Breast epithelium (tissue), 4 donors: ENCODE measurements around the gene CA7. TPM values are rescaled to one million over a fixed set of nuclear protein-coding genes. Genes with fewer than 3 reads are reported as not detected.

Source experiments
- DNase-seq, 2 donors: peaks; one replicate each; pipeline ENCODE4 v3.0.0-alpha.2; 2019; ENCODE audit warnings: low spot score in 2 of 2
- H3K27ac ChIP-seq, 2 donors: fragments of 200-600 bp; sonication (generic) in 1 of 2; one replicate each; pipeline ENCODE4 v1.5.1; 2016 to 2019; ENCODE audit warnings: mild to moderate bottlenecking in 1 of 2
- H3K27me3 ChIP-seq, 2 donors: fragments of 200-600 bp; sonication (generic) in 1 of 2; one replicate each; pipeline versions ENCODE4 v1.5.1 to v1.6.0; 2017 to 2019; ENCODE audit warnings: control low read depth in 1 of 2, mild to moderate bottlenecking in 1 of 2
- H3K36me3 ChIP-seq: fragments of 200-600 bp; one replicate; pipeline ENCODE4 v1.5.1; 2019
- H3K4me1 ChIP-seq, 2 donors: fragments of 200-600 bp; sonication (generic); one replicate each; pipeline ENCODE4 v1.5.1; 2016 to 2019; ENCODE audit warnings: control low read depth in 1 of 2
- H3K4me3 ChIP-seq, 3 donors: fragments of 200-600 bp; sonication (generic); 1 replicate in 2 of 3; 2 replicates in 1 of 3; pipeline ENCODE4 v1.5.1; 2016 to 2019; ENCODE audit warnings: mild to moderate bottlenecking in 3 of 3, moderate library complexity in 2 of 3
- H3K9me3 ChIP-seq, 2 donors: fragments of 200-600 bp; sonication (generic) in 1 of 2; one replicate each; pipeline ENCODE4 v1.5.1; 2016 to 2019; ENCODE audit warnings: control low read depth in 1 of 2
- POLR2A ChIP-seq: fragments of 450-650 bp; IDR thresholded peaks from one replicate; pipeline ENCODE4 v1.6.1; 2016; ENCODE audit warnings: antibody characterized with exemption, mild to moderate bottlenecking, moderate library complexity
- POLR2AphosphoS5 ChIP-seq, 3 donors: sonication (generic); formaldehyde crosslinking; IDR thresholded peaks; one replicate each; pipeline ENCODE4 v1.6.1; 2017; ENCODE audit warnings: antibody characterized with exemption in 3 of 3
- intact Hi-C: fragments of 100-400 bp; cut with DNase I; formaldehyde crosslinking; loops from one replicate; pipeline ENCODE4 v1.15.1; 2023; ENCODE audit warnings: low total_unique reads
- total RNA-seq, 3 donors: library from RNA; depleted of rRNA; stranded (reverse); fragments of >200 nt; gene quantifications; one replicate each; pipeline ENCODE4 v1.1.0, GENCODE V29; 2016
- TF ChIP-seq, protein P1 (sequence below), 3 donors: fragments of 450-650 bp; IDR thresholded peaks; one replicate each; pipeline ENCODE4 v1.5.1; 2016 to 2017; ENCODE audit warnings: antibody characterized with exemption in 3 of 3, mild to moderate bottlenecking in 3 of 3, moderate library complexity in 3 of 3

The CA7 gene
- total RNA-seq, 3 donors from 2014 or later, result 1.3 TPM; not detected in 2

DNA sequence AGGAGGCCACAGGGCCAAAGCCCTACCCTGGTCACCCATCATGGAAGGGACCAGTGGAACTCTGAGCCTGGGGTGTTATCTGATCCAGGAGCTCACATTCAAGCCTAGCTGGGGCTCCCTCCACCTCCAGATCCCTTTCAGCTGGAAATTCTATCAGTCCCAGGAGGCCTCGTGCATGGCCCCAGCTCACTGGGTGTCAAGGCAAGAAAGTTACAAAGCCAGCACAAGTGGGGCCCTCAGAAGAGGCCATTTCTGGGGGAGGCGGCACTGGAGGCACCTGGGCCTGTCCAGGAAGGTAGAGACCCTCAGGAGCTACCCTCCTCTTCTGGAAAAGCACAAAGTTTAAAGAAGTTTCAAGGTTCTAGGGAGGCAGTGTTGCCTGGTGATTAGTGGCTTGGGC lies 4.8 kb downstream of the CA7 start:
- H3K27me3 ChIP-seq, result peaks cover 0 to 22% of the 10 kb centered on the region in 2 donors
- H3K4me3 ChIP-seq, result no peak overlapping the region
- H3K36me3 ChIP-seq, result no peaks in the 10 kb centered on the region
- H3K27ac ChIP-seq, result no peak overlapping the region
- DNase-seq, result no peak
- intact Hi-C loops, result no loop called here
- TF ChIP-seq POLR2A (no peak), POLR2AphosphoS5 (IDR thresholded peaks at IDR 0.05) (no peak)
- TF ChIP-seq, protein P1, sequence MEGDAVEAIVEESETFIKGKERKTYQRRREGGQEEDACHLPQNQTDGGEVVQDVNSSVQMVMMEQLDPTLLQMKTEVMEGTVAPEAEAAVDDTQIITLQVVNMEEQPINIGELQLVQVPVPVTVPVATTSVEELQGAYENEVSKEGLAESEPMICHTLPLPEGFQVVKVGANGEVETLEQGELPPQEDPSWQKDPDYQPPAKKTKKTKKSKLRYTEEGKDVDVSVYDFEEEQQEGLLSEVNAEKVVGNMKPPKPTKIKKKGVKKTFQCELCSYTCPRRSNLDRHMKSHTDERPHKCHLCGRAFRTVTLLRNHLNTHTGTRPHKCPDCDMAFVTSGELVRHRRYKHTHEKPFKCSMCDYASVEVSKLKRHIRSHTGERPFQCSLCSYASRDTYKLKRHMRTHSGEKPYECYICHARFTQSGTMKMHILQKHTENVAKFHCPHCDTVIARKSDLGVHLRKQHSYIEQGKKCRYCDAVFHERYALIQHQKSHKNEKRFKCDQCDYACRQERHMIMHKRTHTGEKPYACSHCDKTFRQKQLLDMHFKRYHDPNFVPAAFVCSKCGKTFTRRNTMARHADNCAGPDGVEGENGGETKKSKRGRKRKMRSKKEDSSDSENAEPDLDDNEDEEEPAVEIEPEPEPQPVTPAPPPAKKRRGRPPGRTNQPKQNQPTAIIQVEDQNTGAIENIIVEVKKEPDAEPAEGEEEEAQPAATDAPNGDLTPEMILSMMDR (IDR thresholded peaks at IDR 0.05), result no peak
- no peaks in the 10 kb centered on the region for H3K9me3 ChIP-seq
- peaks cover 4 to 6% of the 10 kb centered on the region in 2 donors for H3K4me1 ChIP-seq

DNA sequence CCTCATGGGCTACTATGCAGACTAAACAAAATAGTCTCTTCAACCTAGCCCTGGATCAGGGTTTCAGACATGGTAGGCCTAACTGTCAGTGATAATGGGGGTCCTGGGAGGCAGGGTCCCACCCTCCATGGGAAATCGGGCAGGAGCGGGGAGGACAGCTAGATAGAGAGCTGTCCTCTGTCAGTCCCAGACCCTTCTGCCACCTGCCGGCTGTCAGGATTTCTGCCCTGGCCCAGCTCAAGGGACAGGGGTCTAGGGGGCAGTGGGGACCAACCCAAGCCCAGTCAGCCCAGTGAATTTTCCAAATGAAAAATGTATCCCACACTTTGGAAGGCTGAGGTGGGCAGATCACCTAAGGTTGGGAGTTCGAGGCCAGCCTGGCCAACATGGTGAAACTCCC lies 5.3 kb downstream of the CA7 start:
- H3K9me3 ChIP-seq, result no peaks in the 10 kb centered on the region
- intact Hi-C loops, result no loop called here
- H3K4me1 ChIP-seq, result peaks cover 2 to 5% of the 10 kb centered on the region in 2 donors
- peaks cover 0 to 22% of the 10 kb centered on the region in 2 donors for H3K27me3 ChIP-seq
- H3K4me3 ChIP-seq, result no peak overlapping the region
- no peak for TF ChIP-seq POLR2AphosphoS5 (IDR thresholded peaks at IDR 0.05)
- no peak for TF ChIP-seq POLR2A
- TF ChIP-seq, protein P1 (IDR thresholded peaks at IDR 0.05), result no peak
- H3K36me3 ChIP-seq, result no peaks in the 10 kb centered on the region
- no peak overlapping the region for H3K27ac ChIP-seq
- no peak for DNase-seq

DNA sequence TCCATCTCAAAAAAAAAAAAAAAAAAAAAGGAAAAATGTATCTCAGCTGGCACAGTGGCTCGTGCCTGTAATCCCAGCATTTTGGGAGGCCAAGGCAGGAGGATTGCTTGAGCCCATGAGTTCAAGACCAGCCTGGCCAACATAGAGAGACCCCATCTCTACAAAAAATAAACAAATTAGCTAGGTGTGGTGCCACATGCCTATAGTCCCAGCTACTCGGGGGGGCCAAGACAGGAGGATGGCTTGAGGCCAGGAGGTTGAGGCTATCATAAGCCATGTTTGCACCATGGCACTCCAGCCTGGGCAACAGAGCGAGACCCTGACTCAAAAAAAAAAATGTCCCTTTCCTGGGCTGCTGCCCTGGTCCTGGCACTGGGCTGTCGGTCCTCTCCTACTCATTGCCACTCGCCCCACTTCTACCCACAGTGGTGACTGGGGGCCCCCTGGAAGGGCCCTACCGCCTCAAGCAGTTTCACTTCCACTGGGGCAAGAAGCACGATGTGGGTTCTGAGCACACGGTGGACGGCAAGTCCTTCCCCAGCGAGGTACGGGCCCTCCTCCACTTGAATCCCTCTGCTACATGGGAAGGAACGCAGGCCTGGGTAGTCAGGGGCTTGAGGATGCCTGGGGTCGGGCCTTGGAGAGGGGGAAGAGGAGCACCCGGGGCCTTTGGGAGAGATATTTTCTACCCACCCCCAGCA lies 6.1 kb downstream of the CA7 start:
- Histone ChIP-seq H3K9me3 (no peaks in the 10 kb centered on the region), H3K27me3 (peaks cover 0 to 15% of the 10 kb centered on the region in 2 donors), H3K4me1 (no peaks in the 10 kb centered on the region), H3K36me3 (no peaks in the 10 kb centered on the region), H3K27ac (no peak overlapping the region), H3K4me3 (no peak overlapping the region)
- intact Hi-C loops, result no loop called here
- peak in 1 of 2 donors; percentile 38 for DNase-seq
- TF ChIP-seq, protein P1 (IDR thresholded peaks at IDR 0.05), result no peak
- TF ChIP-seq POLR2A (no peak), POLR2AphosphoS5 (IDR thresholded peaks at IDR 0.05) (no peak)

DNA sequence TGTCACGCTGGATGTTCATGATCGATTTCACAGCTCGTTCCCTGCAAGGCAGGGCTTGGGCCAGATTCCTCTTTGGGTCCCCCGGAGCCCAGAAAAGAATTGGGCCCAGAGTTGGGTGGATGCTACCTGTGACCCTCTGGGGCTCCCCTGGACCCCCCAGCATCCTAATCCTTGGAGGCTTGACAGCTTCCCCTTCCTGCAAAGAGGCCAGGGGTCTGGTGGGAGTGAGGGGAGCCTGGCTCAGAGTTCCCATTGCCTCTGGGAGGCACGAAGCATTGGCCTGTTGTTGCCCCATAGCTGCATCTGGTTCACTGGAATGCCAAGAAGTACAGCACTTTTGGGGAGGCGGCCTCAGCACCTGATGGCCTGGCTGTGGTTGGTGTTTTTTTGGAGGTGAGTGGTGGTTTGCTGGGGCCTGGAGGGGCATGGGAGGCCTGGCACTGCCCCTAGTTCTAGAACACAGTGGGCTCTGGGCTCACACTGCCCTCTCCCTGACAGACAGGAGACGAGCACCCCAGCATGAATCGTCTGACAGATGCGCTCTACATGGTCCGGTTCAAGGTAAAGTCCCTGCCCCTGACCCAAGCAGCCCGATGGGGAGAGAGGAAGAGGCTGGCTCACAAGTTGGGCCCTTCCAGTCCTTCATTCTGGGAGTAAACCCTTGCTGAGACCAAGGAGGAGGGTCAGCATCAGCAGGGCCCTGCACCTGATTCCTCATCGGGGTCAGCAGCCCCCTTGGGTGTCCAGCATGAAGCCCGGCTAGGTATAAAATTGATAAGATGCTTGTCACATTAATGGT lies 7.2 kb downstream of the CA7 start:
- no peak overlapping the region for H3K4me3 ChIP-seq
- DNase-seq, result peak in 1 of 2 donors; percentile 38
- H3K4me1 ChIP-seq, result no peaks in the 10 kb centered on the region
- no peaks in the 10 kb centered on the region for H3K9me3 ChIP-seq
- H3K27me3 ChIP-seq, result peaks cover 0 to 5% of the 10 kb centered on the region in 2 donors
- no peaks in the 10 kb centered on the region for H3K36me3 ChIP-seq
- intact Hi-C loops, result no loop called here
- TF ChIP-seq, protein P1 (IDR thresholded peaks at IDR 0.05), result no peak
- TF ChIP-seq POLR2A (no peak), POLR2AphosphoS5 (IDR thresholded peaks at IDR 0.05) (no peak)
- no peak overlapping the region for H3K27ac ChIP-seq
